NT2/D1 (cell line): ENCODE data around the gene RBMS2.

Source experiments
- SUZ12 ChIP-seq: IDR thresholded peaks from 2 replicates; pipeline ENCODE4 v1.6.1; 2011; ENCODE audit not compliant: insufficient read length, insufficient read depth; ENCODE audit errors: extremely low read depth
- ZNF274 ChIP-seq: IDR thresholded peaks from 2 replicates; pipeline ENCODE4 v1.6.1; 2011; ENCODE audit warnings: mild to moderate bottlenecking, low read depth, low read length

- no peak for TF ChIP-seq ZNF274
- no peak for TF ChIP-seq SUZ12
These were observed 69.5 kb downstream of the RBMS2 start for GRCh38 chr12:56591126-56591525.
